ENCODE results near the gene CHAT. TPM values are rescaled to one million over a fixed set of nuclear protein-coding genes. Genes with fewer than 3 reads are reported as not detected.

CHAT gene
- total RNA-seq, 1 experiment from 2014 or later, result not detected

DNA sequence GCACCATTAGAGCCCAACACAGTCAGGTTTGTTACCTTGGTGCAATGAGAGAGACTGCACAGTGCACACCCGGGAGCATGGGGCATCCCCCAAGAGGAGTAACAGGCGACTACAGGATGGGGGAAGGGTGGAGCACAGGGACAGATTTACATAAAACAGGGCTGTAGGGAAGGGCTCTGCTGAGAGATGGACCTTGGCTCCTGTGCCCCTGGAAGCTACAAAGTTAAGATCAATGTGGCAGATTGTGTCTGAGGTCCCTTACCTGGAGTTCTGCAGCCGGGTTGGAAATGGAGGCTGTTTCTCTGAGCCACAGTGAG lies 17.4 kb upstream of the CHAT start:
- H3K14ac ChIP-seq (ENCODE audit: insufficient read depth, low read length), result no peak overlapping the region
- H3K4me3 Mint-ChIP-seq, result no peak overlapping the region; a peak in 1 of 5 replicates
- H2AFZ ChIP-seq (ENCODE audit: low read length), result no peak overlapping the region
- peaks cover 13% of the 10 kb centered on the region in 2 experiments for H3K4me1 Mint-ChIP-seq
- no peak overlapping the region for H3K9ac ChIP-seq (ENCODE audit: extremely low read depth, insufficient read length, low read length)
- no peak overlapping the region for H2BK20ac ChIP-seq (ENCODE audit: low read depth, low read length, poor library complexity, severe bottlenecking)
- no peak overlapping the region for H3K23ac ChIP-seq (ENCODE audit: insufficient read length, low read depth, low read length)
- H2BK15ac ChIP-seq (ENCODE audit: low read depth, low read length), result no peak overlapping the region
- no peak for DNase-seq
- no peak overlapping the region for H4K91ac ChIP-seq (ENCODE audit: insufficient read length, low read depth, low read length)
- no peaks in the 10 kb centered on the region for H3K27me3 ChIP-seq (ENCODE audit: insufficient read depth, low read length)
- no peaks in the 10 kb centered on the region for H3K9me3 Mint-ChIP-seq
- H3K4ac ChIP-seq (ENCODE audit: low read depth, low read length), result no peak overlapping the region
- no CpG with 5 or more reads among the region's 3 CpGs for WGBS (ENCODE audit: extremely low coverage, insufficient read length, low lambda C conversion rate)
- no peaks in the 10 kb centered on the region for H4K20me1 ChIP-seq (ENCODE audit: control insufficient read depth, insufficient read depth, insufficient read length)
- H4K8ac ChIP-seq (replicated peaks; ENCODE audit: insufficient read length, low read depth, low read length), result no peak overlapping the region
- no peak overlapping the region for H3K56ac ChIP-seq (ENCODE audit: insufficient read length, low read depth, low read length)
- H2AK5ac ChIP-seq (ENCODE audit: insufficient read length, low read length), result no peak overlapping the region
- H3K18ac ChIP-seq (ENCODE audit: insufficient read length, low read depth, low read length), result no peak overlapping the region
- no peak overlapping the region for H3T11ph ChIP-seq (ENCODE audit: low read length)
- no peak overlapping the region for H2BK5ac ChIP-seq (ENCODE audit: insufficient read length, low read length)
- H3K27ac Mint-ChIP-seq, result no peak overlapping the region
- H3K27me3 Mint-ChIP-seq (ENCODE audit: low read depth), result peaks cover 43% of the 10 kb centered on the region
- no peak overlapping the region for H3K27ac ChIP-seq (ENCODE audit: insufficient read length, low read depth, low read length)
- TF ChIP-seq, protein P1, sequence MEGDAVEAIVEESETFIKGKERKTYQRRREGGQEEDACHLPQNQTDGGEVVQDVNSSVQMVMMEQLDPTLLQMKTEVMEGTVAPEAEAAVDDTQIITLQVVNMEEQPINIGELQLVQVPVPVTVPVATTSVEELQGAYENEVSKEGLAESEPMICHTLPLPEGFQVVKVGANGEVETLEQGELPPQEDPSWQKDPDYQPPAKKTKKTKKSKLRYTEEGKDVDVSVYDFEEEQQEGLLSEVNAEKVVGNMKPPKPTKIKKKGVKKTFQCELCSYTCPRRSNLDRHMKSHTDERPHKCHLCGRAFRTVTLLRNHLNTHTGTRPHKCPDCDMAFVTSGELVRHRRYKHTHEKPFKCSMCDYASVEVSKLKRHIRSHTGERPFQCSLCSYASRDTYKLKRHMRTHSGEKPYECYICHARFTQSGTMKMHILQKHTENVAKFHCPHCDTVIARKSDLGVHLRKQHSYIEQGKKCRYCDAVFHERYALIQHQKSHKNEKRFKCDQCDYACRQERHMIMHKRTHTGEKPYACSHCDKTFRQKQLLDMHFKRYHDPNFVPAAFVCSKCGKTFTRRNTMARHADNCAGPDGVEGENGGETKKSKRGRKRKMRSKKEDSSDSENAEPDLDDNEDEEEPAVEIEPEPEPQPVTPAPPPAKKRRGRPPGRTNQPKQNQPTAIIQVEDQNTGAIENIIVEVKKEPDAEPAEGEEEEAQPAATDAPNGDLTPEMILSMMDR (conservative IDR thresholded peaks at IDR 0.05), result no peak
- H3K4me2 ChIP-seq (ENCODE audit: insufficient read depth, insufficient read length, low read length), result no peak overlapping the region
- H3K79me2 ChIP-seq (ENCODE audit: insufficient read depth, low read length), result no peaks in the 10 kb centered on the region
- H3K23me2 ChIP-seq (ENCODE audit: insufficient read length, low read depth, low read length, poor library complexity, severe bottlenecking), result no peaks in the 10 kb centered on the region
- no peaks in the 10 kb centered on the region for H3K36me3 Mint-ChIP-seq (ENCODE audit: insufficient read depth in 1 of 3, low read depth in 3 of 3)
- H3K4me1 ChIP-seq (ENCODE audit: insufficient read depth, low read length), result no peaks in the 10 kb centered on the region
- H3K79me1 ChIP-seq (ENCODE audit: insufficient read depth, low read depth, low read length, poor library complexity, severe bottlenecking), result no peaks in the 10 kb centered on the region
- H3K9me3 ChIP-seq (ENCODE audit: control insufficient read depth, low read depth, low read length), result no peaks in the 10 kb centered on the region
- H4K5ac ChIP-seq (ENCODE audit: insufficient read length, low read depth, low read length), result no peak overlapping the region
- H2BK12ac ChIP-seq (ENCODE audit: insufficient read length, low read depth, low read length), result no peak overlapping the region
- no peak overlapping the region for H2BK120ac ChIP-seq (ENCODE audit: low read depth, low read length, poor library complexity, severe bottlenecking)
